HEK293 (cell line): Measurements from ENCODE around the gene SAMD11.
"Not testable (repeated sequence)": the region's sequence is repeated elsewhere in the genome, so short reads cannot be mapped to it uniquely, and the experiment has no call there.

Source experiments
- CTCF ChIA-PET: fragments of 350-600 bp; formaldehyde crosslinking; extraction: SDS; loops from one replicate; lab custom pipeline; 2021; ENCODE audit warnings: antibody characterized with exemption; lab: Yijun Ruan, JAX
- POLR2A ChIA-PET: fragments of 300-600 bp; formaldehyde crosslinking; extraction: SDS; loops from one replicate; lab custom pipeline; 2020; ENCODE audit warnings: antibody characterized with exemption, inconsistent platforms; lab: Yijun Ruan, JAX
- H3K27ac ChIP-seq: fragments of 200-500 bp; sonication (Bioruptor generic); 2 replicates; pipeline ENCODE4 v1.5.1; 2014; ENCODE audit warnings: low read depth, low read length, control low read depth, inconsistent platforms; ENCODE audit errors: extremely low read depth
- H3K36me3 ChIP-seq, 2 experiments: fragments of 200-500 bp in 1 of 2; sonication (Bioruptor generic) in 1 of 2; 1 replicate in 1 of 2; 2 replicates in 1 of 2; pipeline ENCODE4 v1.5.1; 2014 to 2017; ENCODE audit warnings: inconsistent platforms in 2 of 2, low read length in 2 of 2; ENCODE audit not compliant: control insufficient read depth in 2 of 2, insufficient read depth in 1 of 2
- H3K4me1 ChIP-seq: fragments of 200-500 bp; sonication (Bioruptor generic); 2 replicates; pipeline ENCODE4 v1.5.1; 2014; ENCODE audit warnings: mild to moderate bottlenecking, low read length, inconsistent platforms; ENCODE audit not compliant: control insufficient read depth, insufficient read depth
- H3K4me3 ChIP-seq: 2 replicates; pipeline ENCODE4 v1.5.1; 2011; ENCODE audit warnings: low read depth, mild to moderate bottlenecking, control low read depth, low read length, moderate library complexity
- H3K9me3 ChIP-seq: fragments of 200-500 bp; sonication (Bioruptor generic); 2 replicates; pipeline ENCODE4 v1.5.1; 2014; ENCODE audit warnings: low read depth, low read length, inconsistent platforms; ENCODE audit not compliant: control insufficient read depth, insufficient read depth
- ATF2 ChIP-seq: fragments of 450-650 bp; formaldehyde crosslinking; IDR thresholded peaks from 2 replicates; pipeline ENCODE4 v1.5.1; 2016; ENCODE audit warnings: missing biosample characterization, missing genetic modification characterization, low read depth
- BCL6B ChIP-seq: fragments of 450-650 bp; formaldehyde crosslinking; IDR thresholded peaks from 2 replicates; pipeline ENCODE4 v1.5.1; 2017; ENCODE audit warnings: missing biosample characterization, missing genetic modification characterization
- ELK4 ChIP-seq: IDR thresholded peaks from 2 replicates; pipeline ENCODE4 v1.6.1; 2011; ENCODE audit warnings: mild to moderate bottlenecking, low read depth, low read length, borderline replicate concordance
- GFI1B ChIP-seq: fragments of 450-650 bp; formaldehyde crosslinking; IDR thresholded peaks from 2 replicates; pipeline ENCODE4 v1.5.1; 2016; ENCODE audit warnings: missing biosample characterization, missing genetic modification characterization
- MYNN ChIP-seq: fragments of 450-650 bp; formaldehyde crosslinking; IDR thresholded peaks from 2 replicates; pipeline ENCODE4 v1.5.1; 2016; ENCODE audit warnings: missing biosample characterization, missing genetic modification characterization, borderline replicate concordance
- OSR2 ChIP-seq: fragments of 450-650 bp; formaldehyde crosslinking; IDR thresholded peaks from 2 replicates; pipeline ENCODE4 v1.5.1; 2016; ENCODE audit warnings: missing biosample characterization, missing genetic modification characterization
- OVOL3 ChIP-seq: fragments of 450-650 bp; formaldehyde crosslinking; IDR thresholded peaks from 2 replicates; pipeline ENCODE4 v1.5.1; 2016; ENCODE audit warnings: missing biosample characterization, missing genetic modification characterization
- PRDM1 ChIP-seq: fragments of 450-650 bp; formaldehyde crosslinking; IDR thresholded peaks from 2 replicates; pipeline ENCODE4; 2016; ENCODE audit warnings: missing biosample characterization, missing genetic modification characterization
- PRDM10 ChIP-seq: fragments of 450-650 bp; formaldehyde crosslinking; IDR thresholded peaks from 2 replicates; pipeline ENCODE4 v1.5.1; 2016; ENCODE audit warnings: missing biosample characterization, missing genetic modification characterization
- REST ChIP-seq: fragments of 450-650 bp; formaldehyde crosslinking; IDR thresholded peaks from 2 replicates; pipeline ENCODE4 v1.5.1; 2016; ENCODE audit warnings: missing biosample characterization, missing genetic modification characterization
- SCRT2 ChIP-seq: fragments of 450-650 bp; formaldehyde crosslinking; IDR thresholded peaks from 2 replicates; pipeline ENCODE4 v1.5.1; 2016; ENCODE audit warnings: missing biosample characterization, missing genetic modification characterization
- SP3 ChIP-seq: fragments of 450-650 bp; formaldehyde crosslinking; IDR thresholded peaks from 2 replicates; pipeline ENCODE4 v1.5.1; 2016; ENCODE audit warnings: missing biosample characterization, missing genetic modification characterization
- ZNF114 ChIP-seq: fragments of 450-650 bp; formaldehyde crosslinking; IDR thresholded peaks from 2 replicates; pipeline ENCODE4 v1.5.0; 2017; ENCODE audit warnings: missing biosample characterization, missing genetic modification characterization
- ZNF223 ChIP-seq: fragments of 450-650 bp; formaldehyde crosslinking; IDR thresholded peaks from 2 replicates; pipeline ENCODE4 v1.5.1; 2016; ENCODE audit warnings: missing biosample characterization, missing genetic modification characterization
- ZNF433 ChIP-seq: fragments of 450-650 bp; formaldehyde crosslinking; IDR thresholded peaks from 2 replicates; pipeline ENCODE4 v1.5.1; 2016; ENCODE audit warnings: missing biosample characterization, missing genetic modification characterization, low read depth
- ZNF529 ChIP-seq: fragments of 450-650 bp; formaldehyde crosslinking; IDR thresholded peaks from 2 replicates; pipeline ENCODE4 v1.5.1; 2017; ENCODE audit warnings: missing genetic modification characterization, missing biosample characterization; ENCODE audit not compliant: insufficient replicate concordance
- ZNF610 ChIP-seq: fragments of 450-650 bp; formaldehyde crosslinking; IDR thresholded peaks from 2 replicates; pipeline ENCODE4 v1.5.1; 2016; ENCODE audit warnings: missing biosample characterization, missing genetic modification characterization, borderline replicate concordance
- ZNF701 ChIP-seq: fragments of 450-650 bp; formaldehyde crosslinking; IDR thresholded peaks from 2 replicates; pipeline ENCODE4 v1.5.1; 2016; ENCODE audit warnings: missing biosample characterization, missing genetic modification characterization
- ZNF791 ChIP-seq: fragments of 450-650 bp; formaldehyde crosslinking; IDR thresholded peaks from 2 replicates; pipeline ENCODE4 v1.5.1; 2016; ENCODE audit warnings: missing biosample characterization, missing genetic modification characterization
- ZNF837 ChIP-seq: fragments of 450-650 bp; formaldehyde crosslinking; IDR thresholded peaks from 2 replicates; pipeline ENCODE4 v1.5.1; 2016; ENCODE audit warnings: missing biosample characterization, missing genetic modification characterization

Gene SAMD11

GRCh38 chr1:897226-897625, 26.5 kb upstream of the SAMD11 start:
- H3K36me3 ChIP-seq: no peaks in the 10 kb centered on the region
- ChIA-PET CTCF (no interaction called here), POLR2A (no interaction called here)
- no peak overlapping the region for H3K27ac ChIP-seq
- H3K4me3 ChIP-seq: no peak overlapping the region
- H3K4me1 ChIP-seq: no peaks in the 10 kb centered on the region
- no peaks in the 10 kb centered on the region for H3K9me3 ChIP-seq
- TF ChIP-seq PRDM1 (tag by site-specific recombination) (no peak), ELK4 (no peak), OSR2 (tag by site-specific recombination) (no peak), ZNF701 (no peak), REST (no peak), ATF2 (tag by site-specific recombination) (no peak), ZNF223 (tag by site-specific recombination) (no peak), ZNF529 (no peak), GFI1B (tag by site-specific recombination) (no peak), ZNF610 (tag by site-specific recombination) (no peak)
- TF ChIP-seq, all 188 proteins: peak for 0

GRCh38 chr1:897951-898350, 25.8 kb upstream of the SAMD11 start:
- H3K4me1 ChIP-seq, CTCF ChIA-PET: not testable (repeated sequence)

GRCh38 chr1:899636-900317, 23.9 kb upstream of the SAMD11 start:
- CTCF ChIA-PET: no interaction called here
- POLR2A ChIA-PET: no interaction called here
- Histone ChIP-seq H3K4me1 (no peaks in the 10 kb centered on the region), H3K27ac (no peak overlapping the region), H3K4me3 (no peak overlapping the region), H3K36me3 (no peaks in the 10 kb centered on the region), H3K9me3 (no peaks in the 10 kb centered on the region)
- TF ChIP-seq ZNF791 (tag by site-specific recombination) (no peak), PRDM10 (tag by site-specific recombination) (0 out of 2 replicates have a peak, but pooled peaks have one; percentile 15), SP3 (tag by site-specific recombination) (no peak), MYNN (tag by site-specific recombination) (no peak), ZNF114 (tag by site-specific recombination) (no peak), BCL6B (tag by site-specific recombination) (no peak), SCRT2 (peak; percentile 76), ZNF433 (tag by site-specific recombination) (no peak), ZNF837 (no peak), OVOL3 (tag by site-specific recombination) (no peak)

More at GRCh38 chr1:897951-898350, 25.8 kb upstream of the SAMD11 start:
- POLR2A ChIA-PET, H3K27ac ChIP-seq, H3K9me3 ChIP-seq, H3K4me3 ChIP-seq, H3K36me3 ChIP-seq: not testable (repeated sequence)
